SK-N-SH treated with all-trans-retinoic acid at 6 μM for 48 hours (cell line): ENCODE results near the gene CACNB4.

Experiments used
- ATAC-seq: fragments of 200-7000 bp; cut with Tn5 transposase; 3 replicates; pipeline ENCODE4 v1.9.1; 2020; ENCODE audit warnings: mild to moderate bottlenecking, moderate library complexity
- ARNTL ChIP-seq: fragments of 450-650 bp; formaldehyde crosslinking; IDR thresholded peaks from 2 replicates; pipeline ENCODE4 v1.5.0; 2020; ENCODE audit warnings: low read depth, mild to moderate bottlenecking, moderate library complexity, borderline replicate concordance
- BACH2 ChIP-seq: fragments of 250-450 bp; sonication (Bioruptor Pico); IDR thresholded peaks from 2 replicates; pipeline ENCODE4 v1.9.0; 2021; ENCODE audit warnings: mild to moderate bottlenecking, borderline replicate concordance
- CREB5 ChIP-seq: fragments of 250-450 bp; sonication (Bioruptor Pico); IDR thresholded peaks from 2 replicates; pipeline ENCODE4 v1.5.1; 2020; ENCODE audit warnings: low read depth, mild to moderate bottlenecking, moderate library complexity
- CSDC2 ChIP-seq: fragments of 250-450 bp; sonication (Bioruptor Pico); IDR thresholded peaks from 2 replicates; pipeline ENCODE4 v1.5.0; 2020; ENCODE audit warnings: mild to moderate bottlenecking, moderate library complexity
- ESRRG ChIP-seq: fragments of 250-450 bp; sonication (Bioruptor Pico); IDR thresholded peaks from 2 replicates; pipeline ENCODE4 v1.6.1; 2021; ENCODE audit warnings: mild to moderate bottlenecking
- GLIS3 ChIP-seq: fragments of 250-450 bp; sonication (Bioruptor Pico); IDR thresholded peaks from 2 replicates; pipeline ENCODE4 v1.5.0; 2020; ENCODE audit warnings: mild to moderate bottlenecking, moderate library complexity
- ISL1 ChIP-seq: fragments of 250-450 bp; sonication (Bioruptor Pico); IDR thresholded peaks from 2 replicates; pipeline ENCODE4 v2.1.2; 2022; ENCODE audit warnings: mild to moderate bottlenecking, moderate library complexity
- OSR1 ChIP-seq: fragments of 250-450 bp; sonication (Bioruptor Pico); IDR thresholded peaks from 2 replicates; pipeline ENCODE4 v1.8.0; 2022; ENCODE audit warnings: moderate library complexity, mild to moderate bottlenecking, inconsistent platforms
- POU6F1 ChIP-seq: fragments of 250-450 bp; sonication (Bioruptor Pico); IDR thresholded peaks from 2 replicates; pipeline ENCODE4 v1.8.0; 2021; ENCODE audit warnings: low read depth, mild to moderate bottlenecking, moderate library complexity, borderline replicate concordance
- RARB ChIP-seq: fragments of 250-450 bp; sonication (Bioruptor Pico); IDR thresholded peaks from 2 replicates; pipeline ENCODE4 v1.8.0; 2021; ENCODE audit warnings: mild to moderate bottlenecking, moderate library complexity
- SNAI2 ChIP-seq: fragments of 250-450 bp; sonication (Bioruptor Pico); IDR thresholded peaks from 2 replicates; pipeline ENCODE4 v1.5.0; 2020; ENCODE audit warnings: mild to moderate bottlenecking, moderate library complexity
- TCF4 ChIP-seq: fragments of 250-450 bp; sonication (Bioruptor Pico); IDR thresholded peaks from 2 replicates; pipeline ENCODE4 v1.8.0; 2021; ENCODE audit warnings: mild to moderate bottlenecking, moderate library complexity, borderline replicate concordance
- TOX ChIP-seq: fragments of 250-450 bp; sonication (Bioruptor Pico); IDR thresholded peaks from 2 replicates; pipeline ENCODE4 v1.8.0; 2021; ENCODE audit warnings: mild to moderate bottlenecking, moderate library complexity, borderline replicate concordance
- ZFP3 ChIP-seq: fragments of 250-450 bp; sonication (Bioruptor Pico); IDR thresholded peaks from 2 replicates; pipeline ENCODE4 v1.5.0; 2020; ENCODE audit warnings: mild to moderate bottlenecking, moderate library complexity
- ZNF565 ChIP-seq: fragments of 450-650 bp; formaldehyde crosslinking; conservative IDR thresholded peaks from 2 replicates; pipeline ENCODE4 v1.5.0; 2020; ENCODE audit warnings: low read depth, mild to moderate bottlenecking, moderate library complexity
- ZNF70 ChIP-seq: fragments of 450-650 bp; formaldehyde crosslinking; IDR thresholded peaks from 2 replicates; pipeline ENCODE4 v1.5.0; 2020; ENCODE audit warnings: mild to moderate bottlenecking, moderate library complexity
- ZNF8 ChIP-seq: fragments of 450-650 bp; formaldehyde crosslinking; IDR thresholded peaks from 2 replicates; pipeline ENCODE4 v1.5.0; 2020; ENCODE audit warnings: mild to moderate bottlenecking, moderate library complexity
- TF ChIP-seq, protein P1 (sequence below): fragments of 250-450 bp; sonication (Bioruptor Pico); IDR thresholded peaks from 2 replicates; pipeline ENCODE4 v1.5.0; 2020; ENCODE audit warnings: mild to moderate bottlenecking, moderate library complexity
- TF ChIP-seq, protein P2 (sequence below): fragments of 250-450 bp; sonication (Bioruptor Pico); IDR thresholded peaks from 2 replicates; pipeline ENCODE4 v1.8.0; 2020; ENCODE audit warnings: mild to moderate bottlenecking, moderate library complexity, borderline replicate concordance
- TF ChIP-seq, protein P3 (sequence below): fragments of 250-450 bp; sonication (Bioruptor Pico); IDR thresholded peaks from 2 replicates; pipeline ENCODE4 v1.5.1; 2021; ENCODE audit warnings: mild to moderate bottlenecking, moderate library complexity

CACNB4 gene

DNA sequence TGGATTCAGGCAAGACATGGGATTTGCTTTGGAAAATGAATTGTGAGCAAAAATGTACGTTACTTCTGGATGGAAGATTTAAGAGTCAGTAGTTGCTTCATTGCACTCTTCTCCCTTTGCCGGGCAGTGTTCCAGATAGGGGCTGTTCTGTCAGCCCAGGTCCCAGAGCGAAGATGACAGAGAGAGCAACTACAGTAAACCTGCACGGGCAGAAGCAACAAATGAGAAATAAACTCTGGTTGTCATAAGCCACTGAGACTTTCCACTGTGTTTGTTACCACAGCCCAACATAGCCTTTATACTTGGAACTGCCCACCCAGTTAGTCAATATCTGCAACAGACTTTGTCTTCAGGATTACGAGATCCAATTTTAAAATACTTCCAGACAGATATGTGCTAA, 83.3 kb downstream of the CACNB4 start:
- TF ChIP-seq, protein P1, sequence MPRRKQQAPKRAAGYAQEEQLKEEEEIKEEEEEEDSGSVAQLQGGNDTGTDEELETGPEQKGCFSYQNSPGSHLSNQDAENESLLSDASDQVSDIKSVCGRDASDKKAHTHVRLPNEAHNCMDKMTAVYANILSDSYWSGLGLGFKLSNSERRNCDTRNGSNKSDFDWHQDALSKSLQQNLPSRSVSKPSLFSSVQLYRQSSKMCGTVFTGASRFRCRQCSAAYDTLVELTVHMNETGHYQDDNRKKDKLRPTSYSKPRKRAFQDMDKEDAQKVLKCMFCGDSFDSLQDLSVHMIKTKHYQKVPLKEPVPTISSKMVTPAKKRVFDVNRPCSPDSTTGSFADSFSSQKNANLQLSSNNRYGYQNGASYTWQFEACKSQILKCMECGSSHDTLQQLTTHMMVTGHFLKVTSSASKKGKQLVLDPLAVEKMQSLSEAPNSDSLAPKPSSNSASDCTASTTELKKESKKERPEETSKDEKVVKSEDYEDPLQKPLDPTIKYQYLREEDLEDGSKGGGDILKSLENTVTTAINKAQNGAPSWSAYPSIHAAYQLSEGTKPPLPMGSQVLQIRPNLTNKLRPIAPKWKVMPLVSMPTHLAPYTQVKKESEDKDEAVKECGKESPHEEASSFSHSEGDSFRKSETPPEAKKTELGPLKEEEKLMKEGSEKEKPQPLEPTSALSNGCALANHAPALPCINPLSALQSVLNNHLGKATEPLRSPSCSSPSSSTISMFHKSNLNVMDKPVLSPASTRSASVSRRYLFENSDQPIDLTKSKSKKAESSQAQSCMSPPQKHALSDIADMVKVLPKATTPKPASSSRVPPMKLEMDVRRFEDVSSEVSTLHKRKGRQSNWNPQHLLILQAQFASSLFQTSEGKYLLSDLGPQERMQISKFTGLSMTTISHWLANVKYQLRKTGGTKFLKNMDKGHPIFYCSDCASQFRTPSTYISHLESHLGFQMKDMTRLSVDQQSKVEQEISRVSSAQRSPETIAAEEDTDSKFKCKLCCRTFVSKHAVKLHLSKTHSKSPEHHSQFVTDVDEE (CRISPR knock-in tag): no peak
- TF ChIP-seq ISL1 (CRISPR knock-in tag) (no peak), ZNF70 (CRISPR knock-in tag) (no peak), CSDC2 (CRISPR knock-in tag) (no peak), ZNF565 (CRISPR knock-in tag) (no peak), RARB (no peak), ZNF8 (CRISPR knock-in tag) (no peak), ZFP3 (CRISPR knock-in tag) (no peak), TOX (no peak), POU6F1 (no peak)
- TF ChIP-seq, protein P2, sequence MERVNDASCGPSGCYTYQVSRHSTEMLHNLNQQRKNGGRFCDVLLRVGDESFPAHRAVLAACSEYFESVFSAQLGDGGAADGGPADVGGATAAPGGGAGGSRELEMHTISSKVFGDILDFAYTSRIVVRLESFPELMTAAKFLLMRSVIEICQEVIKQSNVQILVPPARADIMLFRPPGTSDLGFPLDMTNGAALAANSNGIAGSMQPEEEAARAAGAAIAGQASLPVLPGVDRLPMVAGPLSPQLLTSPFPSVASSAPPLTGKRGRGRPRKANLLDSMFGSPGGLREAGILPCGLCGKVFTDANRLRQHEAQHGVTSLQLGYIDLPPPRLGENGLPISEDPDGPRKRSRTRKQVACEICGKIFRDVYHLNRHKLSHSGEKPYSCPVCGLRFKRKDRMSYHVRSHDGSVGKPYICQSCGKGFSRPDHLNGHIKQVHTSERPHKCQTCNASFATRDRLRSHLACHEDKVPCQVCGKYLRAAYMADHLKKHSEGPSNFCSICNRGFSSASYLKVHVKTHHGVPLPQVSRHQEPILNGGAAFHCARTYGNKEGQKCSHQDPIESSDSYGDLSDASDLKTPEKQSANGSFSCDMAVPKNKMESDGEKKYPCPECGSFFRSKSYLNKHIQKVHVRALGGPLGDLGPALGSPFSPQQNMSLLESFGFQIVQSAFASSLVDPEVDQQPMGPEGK: no peak
- no peak for ATAC-seq

GRCh38 chr2:152012697-152013096, 86.1 kb downstream of the CACNB4 start:
- TF ChIP-seq CSDC2 (CRISPR knock-in tag) (no peak), GLIS3 (no peak), ESRRG (no peak), OSR1 (no peak), ZNF8 (CRISPR knock-in tag) (no peak), ZNF70 (CRISPR knock-in tag) (no peak)
- peak; percentile 42; the same call in 2 of the 3 replicates for ATAC-seq

DNA sequence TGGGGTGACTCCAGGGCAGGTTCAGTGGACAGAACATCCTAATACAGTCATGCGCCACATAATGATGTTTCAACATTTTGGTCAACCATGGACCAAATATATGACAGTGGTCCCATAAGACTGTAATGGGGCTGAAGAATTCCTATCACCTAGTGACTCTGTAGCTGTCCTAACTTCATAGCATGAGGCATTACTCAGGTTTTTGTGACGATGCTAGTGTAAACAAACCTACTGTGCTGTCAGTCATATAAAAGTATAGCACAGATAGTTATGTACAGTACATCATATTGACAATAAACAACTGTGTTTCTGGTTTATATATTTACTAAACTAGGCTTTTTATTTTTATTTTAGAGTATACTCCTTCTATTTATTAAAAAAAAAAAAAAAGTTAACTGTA, 87.1 kb downstream of the CACNB4 start:
- TF ChIP-seq, protein P1 (CRISPR knock-in tag): no peak
- TF ChIP-seq GLIS3: no peak
- no peak for TF ChIP-seq CSDC2 (CRISPR knock-in tag)
- TF ChIP-seq ZFP3 (CRISPR knock-in tag): no peak
- TF ChIP-seq TOX: no peak
- no peak for ATAC-seq

DNA sequence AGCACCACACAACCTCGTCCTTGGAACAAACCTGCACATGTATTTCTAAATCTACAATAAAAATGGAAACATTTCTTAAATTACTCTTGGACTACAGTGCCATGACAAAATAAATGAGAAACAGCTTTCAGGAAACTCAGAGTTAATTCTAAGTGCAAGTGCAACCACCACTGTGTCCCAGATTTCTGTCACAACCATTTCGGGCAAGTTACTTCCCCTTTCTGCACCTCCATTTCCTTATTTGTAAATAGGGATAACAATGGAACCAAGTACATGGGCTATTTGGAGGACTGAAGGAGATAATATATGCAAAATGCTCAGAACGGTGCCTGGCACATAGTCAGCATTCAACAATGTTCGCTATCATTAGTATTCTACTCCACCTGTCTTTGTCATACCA, 93.2 kb downstream of the CACNB4 start:
- no peak for ATAC-seq
- no peak for TF ChIP-seq TCF4 (CRISPR knock-in tag)
- TF ChIP-seq ZNF8 (CRISPR knock-in tag): no peak
- no peak for TF ChIP-seq ZNF70 (CRISPR knock-in tag)
- no peak for TF ChIP-seq CREB5 (CRISPR knock-in tag)
- TF ChIP-seq ARNTL (CRISPR knock-in tag): no peak
- TF ChIP-seq POU6F1: no peak
- TF ChIP-seq BACH2 (CRISPR knock-in tag): no peak
- TF ChIP-seq, protein P3, sequence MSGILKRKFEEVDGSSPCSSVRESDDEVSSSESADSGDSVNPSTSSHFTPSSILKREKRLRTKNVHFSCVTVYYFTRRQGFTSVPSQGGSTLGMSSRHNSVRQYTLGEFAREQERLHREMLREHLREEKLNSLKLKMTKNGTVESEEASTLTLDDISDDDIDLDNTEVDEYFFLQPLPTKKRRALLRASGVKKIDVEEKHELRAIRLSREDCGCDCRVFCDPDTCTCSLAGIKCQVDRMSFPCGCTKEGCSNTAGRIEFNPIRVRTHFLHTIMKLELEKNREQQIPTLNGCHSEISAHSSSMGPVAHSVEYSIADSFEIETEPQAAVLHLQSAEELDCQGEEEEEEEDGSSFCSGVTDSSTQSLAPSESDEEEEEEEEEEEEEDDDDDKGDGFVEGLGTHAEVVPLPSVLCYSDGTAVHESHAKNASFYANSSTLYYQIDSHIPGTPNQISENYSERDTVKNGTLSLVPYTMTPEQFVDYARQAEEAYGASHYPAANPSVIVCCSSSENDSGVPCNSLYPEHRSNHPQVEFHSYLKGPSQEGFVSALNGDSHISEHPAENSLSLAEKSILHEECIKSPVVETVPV: no peak
- no peak for TF ChIP-seq OSR1
- no peak for TF ChIP-seq ESRRG
- no peak for TF ChIP-seq ZFP3 (CRISPR knock-in tag)
- no peak for TF ChIP-seq RARB
- no peak for TF ChIP-seq SNAI2 (CRISPR knock-in tag)
- TF ChIP-seq TOX: no peak
